Common myeloid progenitor, CD34-positive (primary cell): ENCODE data around the gene CHMP3.
"Not testable (repeated sequence)": the region's sequence is repeated elsewhere in the genome, so short reads cannot be mapped to it uniquely, and the experiment has no call there.

Source experiments
- CTCF ChIA-PET: fragments of 350-600 bp; sonication (Branson Sonifier 250); formaldehyde crosslinking; loops from one replicate; lab custom pipeline; 2021; ENCODE audit warnings: antibody characterized with exemption; lab: Charles Lee
- POLR2A ChIA-PET: fragments of 350-600 bp; sonication (Branson Sonifier 250); formaldehyde crosslinking; loops from one replicate; lab custom pipeline; 2021; ENCODE audit warnings: antibody characterized with exemption; lab: Charles Lee
- DNase-seq, 3 donors: peaks; one replicate each; pipeline versions ENCODE4 v3.0.0 to v3.0.0-alpha.2; 2013
- H3K27ac ChIP-seq, 2 experiments: 1 replicate in 1 of 2; 2 replicates in 1 of 2; pipeline ENCODE4 v1.7.0; 2013; ENCODE audit warnings: inconsistent platforms in 2 of 2, low read length in 2 of 2, mild to moderate bottlenecking in 2 of 2, low read depth in 1 of 2, moderate library complexity in 1 of 2; ENCODE audit not compliant: severe bottlenecking in 2 of 2, insufficient read depth in 1 of 2, poor library complexity in 1 of 2
- H3K27me3 ChIP-seq, 5 experiments: replicated peaks in 2 of 5; 1 replicate in 3 of 5; 2 replicates in 2 of 5; pipeline versions ENCODE4 v1.6.1 to v1.7.0; 2013; ENCODE audit warnings: low read length in 4 of 5, mild to moderate bottlenecking in 2 of 5, moderate library complexity in 2 of 5, inconsistent platforms in 1 of 5; ENCODE audit not compliant: insufficient read depth in 5 of 5, control insufficient read depth in 4 of 5
- H3K36me3 ChIP-seq, 4 experiments: 1 replicate in 2 of 4; 2 replicates in 2 of 4; pipeline versions ENCODE4 v1.6.1 to v1.7.0; 2013; ENCODE audit warnings: low read length in 3 of 4, control low read depth in 1 of 4, mild to moderate bottlenecking in 1 of 4; ENCODE audit not compliant: control insufficient read depth in 4 of 4, insufficient read depth in 4 of 4
- H3K4me1 ChIP-seq, 4 experiments: 1 replicate in 3 of 4; 2 replicates in 1 of 4; pipeline versions ENCODE4 v1.6.1 to v1.7.1; 2013; ENCODE audit warnings: low read length in 3 of 4, mild to moderate bottlenecking in 3 of 4, control low read depth in 1 of 4, inconsistent platforms in 1 of 4, moderate library complexity in 1 of 4; ENCODE audit not compliant: control insufficient read depth in 4 of 4, insufficient read depth in 4 of 4; ENCODE audit errors: control extremely low read depth in 1 of 4
- H3K4me3 ChIP-seq, 7 experiments: 1 replicate in 4 of 7; 2 replicates in 3 of 7; pipeline versions ENCODE4 v1.5.1 to v1.7.0; 2013; ENCODE audit warnings: mild to moderate bottlenecking in 7 of 7, low read length in 6 of 7, moderate library complexity in 6 of 7, inconsistent platforms in 2 of 7, low read depth in 2 of 7, control low read depth in 1 of 7; ENCODE audit not compliant: insufficient read depth in 4 of 7, control insufficient read depth in 1 of 7; ENCODE audit errors: extremely low read depth in 1 of 7
- H3K9me3 ChIP-seq, 5 experiments: 1 replicate in 4 of 5; 2 replicates in 1 of 5; pipeline versions ENCODE4 v1.6.1 to v1.7.1; 2013; ENCODE audit warnings: low read length in 4 of 5, mild to moderate bottlenecking in 2 of 5, inconsistent platforms in 1 of 5, low read depth in 1 of 5, moderate library complexity in 1 of 5; ENCODE audit not compliant: control insufficient read depth in 4 of 5, insufficient read depth in 2 of 5; ENCODE audit errors: control extremely low read depth in 1 of 5
- WGBS: methylation state at CpG from one replicate; pipeline ENCODE4 v1.1.5; 2013; ENCODE audit not compliant: insufficient coverage; 5-methylcytosine and 5-hydroxymethylcytosine counted together

Gene CHMP3

DNA sequence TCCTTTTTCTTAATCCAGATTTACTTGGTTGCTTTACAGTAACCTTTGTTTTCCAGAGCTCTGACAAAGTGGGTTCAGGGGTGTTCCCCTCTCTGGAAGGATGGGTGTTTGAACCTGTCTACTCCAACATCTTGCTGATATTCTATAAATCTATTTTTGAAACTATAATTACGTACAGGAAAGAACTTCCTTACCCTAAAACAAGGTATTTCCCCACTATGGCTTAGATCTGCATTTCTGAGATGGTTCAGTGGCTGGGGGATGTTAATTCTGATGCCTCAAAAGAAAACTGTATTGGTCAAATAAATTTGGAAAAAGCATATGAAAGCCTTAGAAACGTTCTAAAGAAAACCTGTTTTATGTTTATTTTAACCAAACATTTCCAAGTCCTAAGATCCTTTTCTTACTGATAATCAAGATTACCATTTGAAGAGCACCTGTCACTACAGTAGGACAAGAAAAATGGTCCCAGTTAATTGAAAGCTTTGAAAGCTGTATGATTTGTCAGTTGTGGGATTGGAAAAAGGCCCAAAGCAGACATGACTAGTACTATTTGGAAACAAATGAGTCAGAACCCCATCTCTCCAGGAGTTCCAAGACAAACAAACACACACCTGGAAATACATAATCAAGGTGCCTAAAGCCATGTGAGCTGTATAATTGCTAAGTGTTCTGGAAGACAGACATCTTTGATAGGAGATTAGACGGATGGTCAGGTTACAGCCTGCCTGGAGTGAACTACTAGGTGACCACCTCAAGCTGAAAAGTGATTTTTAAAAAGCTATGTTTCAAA lies 64.6 kb downstream of the CHMP3 start:
- no peak for DNase-seq
- CTCF ChIA-PET, result interaction anchor here (1.5 kb wide), 1 partner anchor 12 kb away, joined by 3 read pairs; no protein-coding TSS in a partner anchor
- Histone ChIP-seq H3K4me3 (no peak overlapping the region), H3K4me1 (peaks cover 0 to 10% (median 5%) of the 10 kb centered on the region in 4 experiments), H3K9me3 (peaks cover 0 to 28% (median 22%) of the 10 kb centered on the region in 5 experiments), H3K27ac (no peak overlapping the region), H3K27me3 (no peaks in the 10 kb centered on the region), H3K36me3 (peaks cover 24 to 70% (median 52%) of the 10 kb centered on the region in 4 experiments)
- 100% methylated on average over 1 of the region's 3 CpGs for WGBS
- POLR2A ChIA-PET, result no interaction called here

DNA sequence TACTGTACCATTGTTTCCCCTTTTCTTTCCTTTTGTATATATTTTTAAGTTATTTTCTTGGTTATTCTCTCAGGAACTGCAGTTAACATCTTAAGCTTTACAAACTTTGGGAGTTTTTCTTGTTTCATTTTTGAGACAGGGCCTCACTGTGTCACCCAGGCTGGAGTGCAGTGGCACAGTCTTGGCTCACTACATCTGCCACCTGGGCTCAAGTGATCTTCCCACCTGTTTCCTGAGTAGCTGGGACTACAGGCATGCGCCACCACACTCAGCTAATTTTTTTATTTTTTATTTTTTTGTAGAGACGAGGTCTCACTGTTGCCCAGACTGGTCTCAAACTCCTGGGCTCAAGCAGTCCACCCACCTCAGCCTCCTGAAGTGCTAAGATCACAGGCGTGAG lies 66.9 kb downstream of the CHMP3 start:
- 23% methylated on average over 2 of the region's 3 CpGs for WGBS
- CTCF ChIA-PET, result interaction anchor here (1.0 to 1.1 kb wide), 2 partner anchors 13 to 22 kb away, joined by 3 to 4 read pairs; no protein-coding TSS in a partner anchor
- Histone ChIP-seq H3K36me3 (peaks cover 20 to 73% (median 65%) of the 10 kb centered on the region in 4 experiments), H3K9me3 (peaks cover 0 to 24% (median 22%) of the 10 kb centered on the region in 5 experiments), H3K27ac (peak overlapping the region in 1 of 2 experiments; percentile 28)
- DNase-seq, result peak in 2 of 3 donors; percentile 51 to 70
- POLR2A ChIA-PET, H3K4me1 ChIP-seq, H3K4me3 ChIP-seq, H3K27me3 ChIP-seq: not testable (repeated sequence)

DNA sequence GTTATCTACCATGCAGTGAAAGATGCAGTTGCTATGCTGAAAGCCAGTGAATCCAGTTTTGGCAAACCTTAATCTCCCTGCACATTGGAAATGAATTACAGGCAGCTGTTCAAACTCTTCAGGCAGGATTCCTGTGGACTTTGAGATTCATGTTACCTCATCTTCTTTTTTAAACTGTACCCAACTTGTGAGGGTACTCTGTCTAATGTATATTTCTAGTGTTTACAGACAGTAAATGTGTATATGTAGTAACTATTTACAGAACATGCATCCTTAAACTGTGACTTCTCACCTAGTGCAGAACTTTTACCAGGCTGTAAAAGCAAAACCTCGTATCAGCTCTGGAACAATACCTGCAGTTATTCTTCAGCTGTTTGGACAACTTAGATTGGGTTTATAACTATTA lies 71.2 kb downstream of the CHMP3 start:
- Histone ChIP-seq H3K27me3 (no peaks in the 10 kb centered on the region), H3K4me1 (peaks cover 0 to 9% (median 5%) of the 10 kb centered on the region in 4 experiments), H3K4me3 (no peak overlapping the region), H3K27ac (no peak overlapping the region), H3K9me3 (no peaks in the 10 kb centered on the region), H3K36me3 (peaks cover 15 to 74% (median 60%) of the 10 kb centered on the region in 4 experiments)
- ChIA-PET CTCF (interaction anchor here (1.5 kb wide), 1 partner anchor 272 kb away, joined by 3 read pairs; no protein-coding TSS in a partner anchor), POLR2A (interaction anchor here (0.6 kb wide), 1 partner anchor 26 kb away, joined by 6 read pairs; no protein-coding TSS in a partner anchor)
- no peak for DNase-seq
- 100% methylated on average over 1 of the region's 1 CpG for WGBS

DNA sequence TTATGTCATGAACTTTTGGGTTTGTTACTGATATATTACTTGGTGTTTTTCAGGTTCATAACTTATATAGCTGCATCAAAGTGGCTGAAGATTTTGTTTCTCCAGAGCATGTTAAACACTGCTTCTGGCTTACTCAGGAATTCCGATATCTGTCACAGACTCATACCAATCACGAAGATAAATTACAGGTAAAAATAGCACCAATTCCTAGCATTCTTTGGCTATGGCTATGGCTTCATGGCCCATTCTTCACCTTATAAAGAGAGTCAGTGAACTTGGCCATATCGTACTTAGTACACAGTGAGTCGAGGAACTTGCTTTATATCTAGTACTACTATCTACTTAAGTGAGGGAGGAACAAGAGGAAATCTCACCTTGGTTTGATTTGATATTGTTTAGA lies 72.2 kb downstream of the CHMP3 start:
- no peaks in the 10 kb centered on the region for H3K9me3 ChIP-seq
- no peak overlapping the region for H3K27ac ChIP-seq
- ChIA-PET CTCF (interaction anchor here (0.6 to 1.5 kb wide), 2 partner anchors 271 to 320 kb away, joined by 3 read pairs; no protein-coding TSS in a partner anchor), POLR2A (no interaction called here)
- no peaks in the 10 kb centered on the region for H3K27me3 ChIP-seq
- no peak for DNase-seq
- H3K4me1 ChIP-seq, result no peaks in the 10 kb centered on the region
- H3K4me3 ChIP-seq, result no peak overlapping the region
- H3K36me3 ChIP-seq, result peaks cover 16 to 84% (median 64%) of the 10 kb centered on the region in 4 experiments
- WGBS, result 100% methylated on average over 3 of the region's 4 CpGs

DNA sequence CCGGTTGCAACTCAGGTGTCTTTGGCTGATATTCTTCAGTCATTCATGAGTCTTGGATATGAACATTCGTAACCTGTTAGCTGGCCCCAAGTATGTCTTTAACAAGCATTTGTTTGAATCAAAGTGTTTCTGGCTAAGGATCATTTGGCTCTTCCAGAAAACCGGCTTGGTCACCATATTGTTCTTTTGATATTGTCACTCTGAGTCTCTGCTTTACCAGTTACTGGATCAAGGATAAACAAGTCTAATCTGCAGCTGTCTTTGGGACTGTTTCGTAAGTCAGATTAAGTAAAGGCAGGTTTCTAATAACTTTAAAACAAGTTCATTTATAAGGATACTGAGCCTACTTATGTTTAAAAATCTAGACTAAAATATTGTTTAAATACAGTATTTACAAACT lies 73.0 kb downstream of the CHMP3 start:
- no peak overlapping the region for H3K27ac ChIP-seq
- POLR2A ChIA-PET, result no interaction called here
- no peaks in the 10 kb centered on the region for H3K4me1 ChIP-seq
- no peaks in the 10 kb centered on the region for H3K27me3 ChIP-seq
- no peak for DNase-seq
- CTCF ChIA-PET, result no interaction called here
- WGBS, result 100% methylated on average over 3 of the region's 4 CpGs
- no peaks in the 10 kb centered on the region for H3K9me3 ChIP-seq
- H3K36me3 ChIP-seq, result peaks cover 17 to 90% (median 71%) of the 10 kb centered on the region in 4 experiments
- no peak overlapping the region for H3K4me3 ChIP-seq

DNA sequence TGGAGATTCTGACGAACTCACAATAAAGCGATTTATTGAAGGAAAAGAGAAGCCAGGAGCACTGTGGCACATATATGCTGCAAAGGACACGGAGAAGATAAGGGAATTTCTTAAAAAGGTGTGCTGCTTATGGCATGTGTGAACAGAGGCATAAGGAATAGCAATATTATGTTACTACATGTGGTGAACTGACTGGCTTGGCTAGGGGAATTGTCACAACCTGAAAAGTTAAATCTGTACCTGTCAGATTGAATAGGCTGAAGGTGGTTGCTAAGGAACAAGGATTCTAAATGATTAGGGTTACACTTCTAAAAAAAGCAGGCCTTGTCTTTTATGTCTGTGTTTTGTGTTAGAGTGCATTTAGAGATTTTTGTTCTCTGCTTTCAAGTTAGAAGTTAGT lies 73.7 kb downstream of the CHMP3 start:
- ChIA-PET CTCF (no interaction called here), POLR2A (no interaction called here)
- Histone ChIP-seq H3K4me3 (no peak overlapping the region), H3K4me1 (no peaks in the 10 kb centered on the region), H3K27me3 (no peaks in the 10 kb centered on the region), H3K36me3 (peaks cover 17 to 97% (median 73%) of the 10 kb centered on the region in 4 experiments), H3K27ac (no peak overlapping the region), H3K9me3 (no peaks in the 10 kb centered on the region)
- 97% methylated on average over 3 of the region's 3 CpGs for WGBS
- DNase-seq, result no peak
